ENCODE results near the gene SPO11. TPM values are rescaled to one million over a fixed set of nuclear protein-coding genes. Genes with fewer than 3 reads are reported as not detected.

SPO11 gene
- polyA plus RNA-seq, 2 of the 4 experiments (the other 2 are of a cell fraction) = not detected

- Histone ChIP-seq H3K4me2 (no peak overlapping the region), H3K27ac (no peak overlapping the region), H3K9me3 (no peaks in the 10 kb centered on the region), H3K4me3 (no peak overlapping the region), H3K4me1 (no peaks in the 10 kb centered on the region)
- WGBS (ENCODE audit: missing lambda C conversion rate) = 93% methylated on average over 4 of the region's 4 CpGs
- CTCF ChIA-PET = interaction anchor here (1.2 kb wide), 1 partner anchor 10 kb away, joined by 5 read pairs; no protein-coding TSS in a partner anchor
- POLR2A ChIA-PET = no interaction called here
- FAIRE-seq = no peak
- DNase-seq (ENCODE audit: low read depth in 1 of 2, low spot score in 1 of 2) = no peak
- TF ChIP-seq NR3C1 (IDR thresholded peaks at IDR 0.05) (no peak), GATA3 (IDR thresholded peaks at IDR 0.05; ENCODE audit: borderline replicate concordance) (no peak), CHD4 (IDR thresholded peaks at IDR 0.05; ENCODE audit: borderline replicate concordance) (no peak), CBX2 (IDR thresholded peaks at IDR 0.05; ENCODE audit: borderline replicate concordance, low read depth) (no peak), SMC3 (IDR thresholded peaks at IDR 0.05) (no peak), RFX5 (IDR thresholded peaks at IDR 0.05) (no peak), HEYL (CRISPR knock-in tag; IDR thresholded peaks at IDR 0.05) (no peak)
- no peak for ATAC-seq
Measured at GRCh38 chr20:57371363-57371762, 41.8 kb downstream of the SPO11 start.

DNA sequence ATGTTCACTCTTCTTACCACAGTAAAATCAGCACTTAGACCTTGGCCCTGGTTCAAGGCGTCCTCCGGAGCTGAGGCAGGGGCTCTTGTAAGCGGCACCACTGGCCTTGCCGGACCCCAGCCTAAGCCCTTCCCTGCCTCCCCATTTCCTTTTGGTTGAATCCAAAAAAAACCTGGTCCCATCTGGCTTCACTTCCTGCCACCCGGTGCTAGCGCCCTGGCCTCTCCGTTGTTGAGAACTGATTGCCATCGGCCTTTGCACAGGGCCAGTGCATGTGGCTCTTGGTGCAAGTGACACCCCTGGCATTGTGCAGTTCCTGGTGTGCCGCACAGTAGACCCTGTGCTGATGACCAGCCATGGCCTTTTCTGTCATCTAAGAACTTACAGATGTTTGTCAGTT, 42.6 kb downstream of the SPO11 start:
- ChIA-PET CTCF (interaction anchor here (0.9 to 1.2 kb wide), 2 partner anchors 9 to 26 kb away, joined by 3 to 5 read pairs; no protein-coding TSS in a partner anchor), POLR2A (no interaction called here)
- no peak overlapping the region for H3K4me3 ChIP-seq
- no peak for TF ChIP-seq CHD4 (IDR thresholded peaks at IDR 0.05; ENCODE audit: borderline replicate concordance)
- no peak for TF ChIP-seq MAFK (IDR thresholded peaks at IDR 0.05; ENCODE audit: partially characterized antibody)
- no peak for TF ChIP-seq NFE2L2 (conservative IDR thresholded peaks at IDR 0.05; ENCODE audit: low read length)
- TF ChIP-seq FOXS1 (CRISPR knock-in tag; IDR thresholded peaks at IDR 0.05) = no peak
- TF ChIP-seq HOXA7 (CRISPR knock-in tag; IDR thresholded peaks at IDR 0.05) = no peak
- no peak for TF ChIP-seq E2F6 (IDR thresholded peaks at IDR 0.05; ENCODE audit: borderline replicate concordance, low read depth)
- TF ChIP-seq PBX3 (IDR thresholded peaks at IDR 0.05) = no peak
- no peak for TF ChIP-seq MAZ (IDR thresholded peaks at IDR 0.05; ENCODE audit: borderline replicate concordance, low read depth, low read length)
- no peak for TF ChIP-seq EHF (CRISPR knock-in tag; IDR thresholded peaks at IDR 0.05)
- no peak for TF ChIP-seq CEBPB (IDR thresholded peaks at IDR 0.05)
- TF ChIP-seq NPAS2 (CRISPR knock-in tag; IDR thresholded peaks at IDR 0.05; ENCODE audit: borderline replicate concordance) = no peak
- no peak for TF ChIP-seq HOXB5 (CRISPR knock-in tag; IDR thresholded peaks at IDR 0.05)
- no peak for TF ChIP-seq BHLHE40 (IDR thresholded peaks at IDR 0.05; ENCODE audit: low read depth, low read length)
- no peak for TF ChIP-seq TFCP2L1 (CRISPR knock-in tag; IDR thresholded peaks at IDR 0.05)
- TF ChIP-seq ZNF302 (CRISPR knock-in tag; IDR thresholded peaks at IDR 0.05) = no peak
- no peak for TF ChIP-seq ZFP36 (IDR thresholded peaks at IDR 0.05; ENCODE audit: borderline replicate concordance, partially characterized antibody)
- TF ChIP-seq JUNB (IDR thresholded peaks at IDR 0.05) = no peak
- TF ChIP-seq RCOR1 (IDR thresholded peaks at IDR 0.05; ENCODE audit: low read depth, low read length) = no peak
- no peaks in the 10 kb centered on the region for H3K9me3 ChIP-seq
- no peaks in the 10 kb centered on the region for H3K4me1 ChIP-seq
- ATAC-seq = no peak
- WGBS (ENCODE audit: missing lambda C conversion rate) = 95% methylated on average over 9 of the region's 9 CpGs
- no peak overlapping the region for H3K27ac ChIP-seq
- no peak overlapping the region for H3K4me2 ChIP-seq
- no peak for DNase-seq (ENCODE audit: low read depth in 1 of 2, low spot score in 1 of 2)
- FAIRE-seq = no peak

DNA sequence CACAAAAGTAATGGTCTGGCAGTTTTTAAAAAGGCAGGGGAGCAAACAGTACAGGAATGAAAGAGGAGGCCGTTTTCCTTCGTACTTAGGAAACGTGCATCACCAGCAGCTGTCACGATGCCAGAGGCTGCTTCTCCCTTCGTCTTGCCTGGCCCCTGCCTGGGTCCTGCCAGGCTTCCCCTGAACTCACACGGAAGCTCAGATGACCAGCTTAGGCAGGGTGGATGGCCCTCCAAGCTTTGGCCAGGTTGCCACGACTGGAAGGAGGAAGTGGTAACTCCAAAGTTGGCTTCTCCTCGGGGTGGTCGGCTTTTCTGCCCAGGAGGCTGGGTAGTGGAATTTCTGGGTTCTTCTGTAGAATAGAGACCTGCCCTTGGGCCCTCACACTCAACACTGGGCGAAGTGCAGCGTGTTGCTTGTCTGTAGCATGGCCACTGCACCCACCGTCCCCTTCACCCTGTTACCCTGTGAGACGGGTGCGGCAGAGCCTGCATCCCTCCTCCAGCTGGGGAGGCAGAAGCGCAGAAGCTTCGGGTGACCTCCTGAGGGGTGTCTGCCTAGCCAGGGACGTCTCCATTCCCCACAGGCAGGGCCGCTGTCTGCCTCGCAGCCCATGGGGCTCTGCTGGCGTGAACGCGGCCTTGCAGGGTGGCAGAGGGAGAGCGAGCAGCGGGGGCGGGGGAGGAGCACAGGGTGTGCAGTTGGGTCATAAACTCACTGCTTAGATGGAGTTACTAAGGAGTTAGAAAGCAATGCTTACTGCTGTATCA, 43.2 kb downstream of the SPO11 start:
- Histone ChIP-seq H3K9me3 (no peaks in the 10 kb centered on the region), H3K4me1 (no peaks in the 10 kb centered on the region), H3K27ac (no peak overlapping the region), H3K4me2 (no peak overlapping the region), H3K4me3 (no peak overlapping the region)
- FAIRE-seq = no peak
- DNase-seq (ENCODE audit: low read depth in 1 of 2, low spot score in 1 of 2) = no peak
- WGBS (ENCODE audit: missing lambda C conversion rate) = 91% methylated on average over 25 of the region's 25 CpGs
- ChIA-PET CTCF (interaction anchor here (0.9 to 1.7 kb wide), 5 partner anchors 9 to 120 kb away, joined by 3 to 9 read pairs (median 3); no protein-coding TSS in a partner anchor), POLR2A (no interaction called here)
- ATAC-seq = no peak
- TF ChIP-seq E2F6 (IDR thresholded peaks at IDR 0.05; ENCODE audit: borderline replicate concordance, low read depth) (no peak), ZNF302 (CRISPR knock-in tag; IDR thresholded peaks at IDR 0.05) (no peak), RFX5 (IDR thresholded peaks at IDR 0.05) (no peak), RARB (CRISPR knock-in tag; IDR thresholded peaks at IDR 0.05) (no peak), MAFK (IDR thresholded peaks at IDR 0.05; ENCODE audit: partially characterized antibody) (no peak), ZSCAN20 (CRISPR knock-in tag; IDR thresholded peaks at IDR 0.05) (no peak), NR3C1 (IDR thresholded peaks at IDR 0.05) (no peak), HES2 (IDR thresholded peaks at IDR 0.05) (no peak), NPAS2 (CRISPR knock-in tag; IDR thresholded peaks at IDR 0.05; ENCODE audit: borderline replicate concordance) (no peak), RNF2 (IDR thresholded peaks at IDR 0.05; ENCODE audit: borderline replicate concordance, low read depth) (no peak), BHLHE40 (IDR thresholded peaks at IDR 0.05; ENCODE audit: low read depth, low read length) (no peak), HOXB5 (CRISPR knock-in tag; IDR thresholded peaks at IDR 0.05) (no peak), TFCP2L1 (CRISPR knock-in tag; IDR thresholded peaks at IDR 0.05) (no peak), ESRRA (IDR thresholded peaks at IDR 0.05; ENCODE audit: borderline replicate concordance, low read length) (no peak), RAD21 (conservative IDR thresholded peaks at IDR 0.05 in 1 of 2, IDR thresholded peaks at IDR 0.05 in 1 of 2) (no peak)
- TF ChIP-seq, protein P1, sequence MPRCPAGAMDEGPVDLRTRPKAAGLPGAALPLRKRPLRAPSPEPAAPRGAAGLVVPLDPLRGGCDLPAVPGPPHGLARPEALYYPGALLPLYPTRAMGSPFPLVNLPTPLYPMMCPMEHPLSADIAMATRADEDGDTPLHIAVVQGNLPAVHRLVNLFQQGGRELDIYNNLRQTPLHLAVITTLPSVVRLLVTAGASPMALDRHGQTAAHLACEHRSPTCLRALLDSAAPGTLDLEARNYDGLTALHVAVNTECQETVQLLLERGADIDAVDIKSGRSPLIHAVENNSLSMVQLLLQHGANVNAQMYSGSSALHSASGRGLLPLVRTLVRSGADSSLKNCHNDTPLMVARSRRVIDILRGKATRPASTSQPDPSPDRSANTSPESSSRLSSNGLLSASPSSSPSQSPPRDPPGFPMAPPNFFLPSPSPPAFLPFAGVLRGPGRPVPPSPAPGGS (IDR thresholded peaks at IDR 0.05) = no peak
